ENCODE measurements around the gene KLF13.

Gene KLF13

DNA sequence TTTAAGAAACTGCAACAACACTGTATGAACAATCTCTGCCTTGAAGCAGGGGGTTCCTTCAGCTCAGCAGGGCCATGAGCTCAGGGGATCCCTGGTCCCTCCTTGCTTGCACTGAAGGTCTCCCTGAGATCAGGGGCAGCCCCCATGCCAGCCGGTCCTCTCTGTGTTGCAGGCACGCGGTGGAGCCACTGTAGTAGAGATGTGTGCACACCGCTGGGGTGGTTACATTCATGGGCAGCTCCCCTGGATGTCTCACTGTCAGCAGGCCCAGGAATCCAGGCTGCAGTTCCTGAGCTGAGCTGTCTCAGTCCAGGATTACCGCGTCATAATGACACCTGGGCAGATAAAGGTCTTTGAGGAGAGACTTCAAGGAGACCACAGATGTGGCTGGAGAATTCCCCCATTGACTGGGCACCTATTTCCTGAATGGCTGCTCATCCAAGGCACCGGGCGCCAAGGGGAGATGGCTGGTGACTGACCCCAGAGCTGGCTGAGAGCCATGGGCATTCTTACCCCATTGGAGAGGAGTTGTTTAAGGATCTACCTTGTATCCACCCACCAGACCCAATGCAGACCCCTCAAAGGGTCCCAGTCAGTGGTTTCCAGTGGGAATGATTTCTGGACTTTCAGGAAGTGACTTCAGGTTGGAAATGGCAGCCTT, 10.4 kb upstream of the KLF13 start:
- DNase-seq (ENCODE audit: low spot score), result no peak

DNA sequence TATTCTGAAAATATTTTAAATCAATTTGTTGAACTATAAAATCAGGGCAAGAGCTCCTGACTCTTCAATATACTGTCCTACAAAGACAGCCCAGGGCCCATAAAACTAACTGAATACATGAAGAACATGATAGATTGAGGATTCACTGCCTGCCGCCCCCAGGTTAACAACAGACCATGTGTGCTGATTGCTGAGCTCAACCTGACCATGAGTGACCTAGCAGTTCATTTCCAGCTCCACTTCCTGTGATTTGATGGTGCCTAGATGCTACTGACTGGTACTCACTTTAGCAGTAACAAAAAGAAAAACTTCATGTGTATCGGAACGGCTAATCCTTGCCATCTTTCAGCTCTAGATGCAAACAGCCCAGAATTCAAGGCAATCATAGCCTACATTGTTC, 9.6 kb upstream of the KLF13 start:
- DNase-seq (ENCODE audit: low spot score), result no peak

DNA sequence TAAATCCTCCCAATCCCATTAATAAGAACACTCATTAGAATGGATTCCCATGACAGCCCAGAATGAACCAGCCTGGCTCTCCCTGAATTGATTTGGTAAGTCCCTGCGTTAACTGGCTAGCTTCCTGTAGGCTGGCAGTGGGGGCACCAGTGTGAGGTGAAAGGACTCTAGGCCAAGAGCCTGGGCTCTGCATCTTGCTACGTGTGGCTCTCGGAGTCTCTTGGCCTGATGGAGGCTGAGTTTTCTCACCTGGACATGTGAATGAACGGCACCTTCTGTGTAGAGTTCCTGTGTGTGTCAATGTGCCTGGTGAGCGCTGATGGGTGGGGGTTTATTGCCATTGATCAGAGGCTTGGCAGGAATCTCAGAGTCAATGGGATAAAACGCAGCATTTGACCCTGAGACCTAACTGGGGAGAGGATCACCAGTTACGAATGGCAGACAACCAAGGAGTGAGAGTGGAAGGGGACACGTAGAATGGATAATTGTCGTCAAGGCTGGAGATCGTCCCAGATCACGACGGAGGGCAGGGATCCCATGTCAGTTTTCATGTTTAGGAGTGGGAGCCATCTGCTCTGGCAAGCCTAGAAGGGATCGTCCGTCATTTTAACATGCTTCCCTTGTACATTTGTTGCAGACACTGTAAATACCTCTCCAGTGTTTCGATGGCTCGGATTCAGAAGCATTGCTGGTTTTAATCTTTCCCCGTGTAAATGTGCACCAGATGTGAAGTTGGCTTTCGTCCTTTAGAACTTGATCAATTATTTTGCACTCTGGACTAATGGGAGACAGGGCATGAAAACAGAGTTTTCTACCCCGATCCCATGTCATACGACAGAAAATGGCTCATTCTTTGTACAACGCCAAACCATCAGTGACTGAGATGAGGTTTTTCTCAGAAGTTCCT, 9.0 kb upstream of the KLF13 start:
- DNase-seq (ENCODE audit: low spot score), result peak; percentile 39

DNA sequence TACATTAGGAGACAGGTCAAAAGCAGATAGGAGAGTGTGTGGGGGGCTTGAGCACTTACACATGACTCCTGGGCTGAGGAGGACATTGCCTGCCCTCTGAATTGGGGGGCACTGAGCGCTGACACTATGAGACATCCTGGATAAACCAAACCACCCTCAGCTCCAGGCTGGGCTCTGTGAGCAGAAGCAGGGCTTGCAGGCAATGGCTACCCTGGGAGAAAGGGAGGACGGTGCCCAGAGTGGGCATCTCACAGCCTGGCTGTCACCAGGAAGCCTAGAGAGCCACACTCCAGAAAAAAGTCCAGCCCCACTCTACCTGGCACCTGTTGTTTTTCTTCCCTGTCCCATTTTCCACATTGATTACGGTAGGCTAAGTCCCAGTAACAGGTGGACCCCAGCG, 8.2 kb upstream of the KLF13 start:
- no peak for DNase-seq (ENCODE audit: low spot score)

DNA sequence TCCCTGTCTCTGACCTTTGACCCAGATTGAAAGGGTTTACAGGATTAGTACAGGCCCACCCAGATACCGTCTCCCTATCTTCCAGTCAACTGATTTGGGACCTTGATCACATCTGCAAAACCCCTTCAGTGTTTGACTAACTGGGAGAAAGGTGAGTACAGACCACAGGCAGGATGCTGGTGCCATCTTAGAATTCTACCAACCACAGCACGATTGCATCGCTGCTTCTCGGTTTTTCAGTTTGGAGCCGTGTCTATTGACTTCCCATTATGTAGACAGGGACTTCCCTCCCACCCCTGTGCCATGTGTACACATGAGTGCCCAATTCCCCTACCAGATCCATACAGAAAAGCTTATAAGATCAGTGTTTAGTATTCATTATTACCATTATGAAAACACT, 6.6 kb upstream of the KLF13 start:
- no peak for DNase-seq (ENCODE audit: low spot score)

DNA sequence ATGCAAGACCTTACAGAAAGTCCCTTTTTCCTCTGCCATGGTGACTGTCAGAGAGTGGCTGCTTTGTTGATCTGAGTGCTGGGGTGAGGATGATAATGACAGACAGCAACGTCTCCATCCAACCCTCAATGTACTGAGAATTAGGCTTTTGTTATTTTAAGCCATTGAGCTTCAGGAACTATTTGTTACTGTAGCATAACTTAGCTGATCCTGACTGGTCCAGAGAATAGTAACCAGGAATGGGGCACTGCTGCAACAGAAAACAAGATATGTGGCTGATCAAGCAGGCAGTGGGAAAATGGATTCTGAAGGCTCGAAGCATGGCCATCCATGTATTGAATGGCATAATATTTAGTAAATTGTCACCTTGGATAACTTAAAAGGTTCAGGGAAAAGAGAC, 5.2 kb upstream of the KLF13 start:
- no peak for DNase-seq (ENCODE audit: low spot score)

DNA sequence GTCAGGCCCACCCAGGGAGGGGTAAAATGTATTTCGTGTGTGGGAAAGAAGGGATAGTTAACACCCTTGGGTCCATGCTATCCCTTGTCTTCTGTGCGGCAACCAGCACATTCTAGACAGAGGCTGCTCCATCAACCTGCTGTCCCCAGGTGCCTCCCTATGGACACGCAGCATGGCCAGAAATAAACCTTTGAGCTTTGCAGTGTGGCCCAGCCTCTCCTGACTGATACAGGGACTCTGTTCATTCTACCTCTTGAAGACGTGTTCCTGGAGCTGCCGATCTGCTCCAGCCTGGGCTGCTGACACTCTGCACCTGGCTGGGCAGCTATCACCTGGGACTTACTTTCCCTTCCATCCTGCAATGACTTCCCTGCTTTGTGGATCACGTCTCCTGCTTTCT, 4.1 kb upstream of the KLF13 start:
- DNase-seq (ENCODE audit: low spot score), result no peak

GRCh38 chr15:31323627-31324026, 3.0 kb upstream of the KLF13 start:
- DNase-seq (ENCODE audit: low spot score), result no peak

- no peak for DNase-seq (ENCODE audit: low spot score)
Observed at GRCh38 chr15:31324186-31324585, 2.4 kb upstream of the KLF13 start.

- no peak for DNase-seq (ENCODE audit: low spot score)
Observed at GRCh38 chr15:31324806-31325594, 1.6 kb upstream of the KLF13 start.

DNA sequence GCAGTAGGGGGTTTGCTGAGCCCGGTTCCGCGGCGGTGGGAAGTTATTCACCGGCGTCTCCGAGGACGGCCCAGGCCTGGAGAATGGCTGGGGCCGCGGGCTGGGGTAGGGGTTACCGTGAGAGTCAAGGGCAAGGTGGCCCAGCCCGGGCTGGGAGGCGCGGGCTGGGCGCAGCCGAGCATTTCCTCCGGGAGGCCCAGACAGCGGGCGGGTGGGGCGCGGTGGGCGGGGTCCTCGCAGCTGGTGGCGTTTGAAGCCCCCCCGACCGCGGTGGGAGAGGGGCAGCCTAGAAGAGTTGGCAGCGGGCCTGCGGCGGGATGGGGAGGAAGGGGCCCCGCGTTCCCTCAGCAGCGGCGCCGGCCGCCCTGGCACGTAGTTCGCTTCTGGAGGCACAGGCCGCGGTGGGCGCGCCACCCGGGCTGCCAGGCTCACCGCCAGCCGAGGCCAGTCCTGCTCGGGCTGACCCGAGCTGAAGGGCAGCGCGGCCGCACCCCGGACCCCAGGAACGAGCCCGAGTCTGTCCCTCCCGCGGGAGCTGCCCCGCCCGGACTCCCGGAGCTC, 960 bp upstream of the KLF13 start:
- DNase-seq (ENCODE audit: low spot score), result peak; percentile 71

GRCh38 chr15:31326875-31327668, 437 bp downstream of the KLF13 start:
- peak; percentile 86 for DNase-seq (ENCODE audit: low spot score)

DNA sequence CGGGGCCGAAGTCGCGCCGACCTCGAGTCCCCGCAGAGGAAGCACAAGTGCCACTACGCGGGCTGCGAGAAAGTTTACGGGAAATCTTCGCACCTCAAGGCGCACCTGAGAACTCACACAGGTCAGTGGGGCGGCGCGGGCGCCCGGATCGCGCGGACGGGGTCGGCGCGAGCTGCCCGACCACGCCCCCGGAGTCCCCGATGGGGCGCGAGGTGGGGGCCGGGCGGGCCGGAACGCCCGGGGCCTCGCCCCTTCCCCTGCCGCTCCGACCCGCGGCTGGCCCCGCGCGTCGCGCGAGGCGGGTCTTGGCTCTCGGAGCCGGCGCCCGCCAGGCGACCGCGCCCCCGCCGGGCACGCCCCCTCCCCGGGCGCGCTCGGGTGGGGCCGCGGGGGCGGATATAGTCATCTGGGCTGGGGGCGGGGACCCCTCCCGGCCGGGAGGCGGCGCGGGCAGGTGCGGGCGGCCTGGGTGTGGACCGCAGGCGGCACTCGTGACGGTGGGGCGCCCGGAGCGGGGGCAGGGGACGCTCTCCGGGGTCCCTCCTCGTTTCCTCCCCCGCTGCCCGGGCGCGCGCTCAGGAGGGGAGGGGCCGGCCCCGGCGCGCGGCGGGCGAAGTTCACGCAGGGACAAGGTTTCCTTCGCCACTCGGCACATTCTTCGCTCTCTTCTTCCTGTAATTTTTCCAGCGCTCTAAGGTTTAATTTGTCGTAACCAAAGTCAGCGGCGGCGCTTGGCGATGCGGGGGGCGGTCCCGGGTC, 1.2 kb downstream of the KLF13 start:
- DNase-seq (ENCODE audit: low spot score), result peak; percentile 82

GRCh38 chr15:31328428-31328968, 1.9 kb downstream of the KLF13 start:
- no peak for DNase-seq (ENCODE audit: low spot score)

- DNase-seq (ENCODE audit: low spot score), result no peak
Observed at GRCh38 chr15:31328969-31329639, 2.5 kb downstream of the KLF13 start.

GRCh38 chr15:31329640-31330010, 3.0 kb downstream of the KLF13 start:
- no peak for DNase-seq (ENCODE audit: low spot score)

DNA sequence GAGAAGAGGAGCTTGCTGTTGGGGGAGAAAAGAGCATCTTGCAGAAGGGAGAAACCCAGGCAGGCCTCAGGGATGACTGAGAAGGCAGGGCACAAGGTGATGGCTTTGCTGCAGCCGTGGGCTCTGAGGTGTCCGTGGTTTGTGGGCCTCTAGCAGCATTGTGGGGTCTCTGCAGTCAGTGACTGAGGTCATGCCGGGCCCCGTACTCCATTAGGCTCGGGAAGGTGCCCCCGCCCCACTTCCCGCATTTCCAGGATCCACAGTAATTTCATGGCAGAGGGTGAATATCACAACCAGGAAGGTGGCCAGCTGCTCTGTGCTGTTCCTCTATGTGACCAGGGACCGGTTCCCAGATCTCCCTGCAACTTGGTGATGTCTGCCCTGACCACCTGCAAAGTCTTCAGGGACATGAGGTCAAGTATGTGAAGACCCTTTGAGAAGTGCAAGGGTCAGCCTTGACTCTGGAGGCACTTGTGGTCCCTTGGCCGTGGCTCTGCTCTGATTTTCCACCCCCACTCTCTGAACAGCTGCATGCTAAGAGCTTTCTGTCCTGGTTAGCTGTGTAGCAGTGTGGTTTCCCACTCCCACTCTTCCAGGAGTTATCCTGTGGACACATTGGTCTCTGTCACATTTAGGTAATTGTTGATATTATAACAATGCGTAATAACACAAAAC, 3.6 kb downstream of the KLF13 start:
- DNase-seq (ENCODE audit: low spot score), result no peak

DNA sequence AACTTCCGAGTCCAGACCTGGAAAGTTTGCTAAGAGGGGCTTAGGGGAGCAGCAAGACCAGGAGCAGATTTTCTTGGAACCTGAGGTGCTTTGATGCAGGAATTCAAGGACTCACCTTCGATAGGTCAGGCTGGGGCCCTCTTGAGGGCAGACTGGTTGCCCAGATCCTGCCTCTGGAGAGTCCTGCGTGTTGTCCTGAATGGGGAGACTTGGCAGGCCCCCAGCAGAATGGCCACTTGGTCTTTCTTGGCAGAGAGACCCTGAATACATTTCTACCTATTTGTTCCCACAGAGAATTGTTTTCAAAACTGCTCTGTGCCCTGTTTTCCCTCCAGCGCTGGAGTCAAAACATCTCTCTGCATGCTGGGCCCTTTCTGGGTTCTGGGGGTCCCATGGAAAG, 4.2 kb downstream of the KLF13 start:
- DNase-seq (ENCODE audit: low spot score), result no peak

DNA sequence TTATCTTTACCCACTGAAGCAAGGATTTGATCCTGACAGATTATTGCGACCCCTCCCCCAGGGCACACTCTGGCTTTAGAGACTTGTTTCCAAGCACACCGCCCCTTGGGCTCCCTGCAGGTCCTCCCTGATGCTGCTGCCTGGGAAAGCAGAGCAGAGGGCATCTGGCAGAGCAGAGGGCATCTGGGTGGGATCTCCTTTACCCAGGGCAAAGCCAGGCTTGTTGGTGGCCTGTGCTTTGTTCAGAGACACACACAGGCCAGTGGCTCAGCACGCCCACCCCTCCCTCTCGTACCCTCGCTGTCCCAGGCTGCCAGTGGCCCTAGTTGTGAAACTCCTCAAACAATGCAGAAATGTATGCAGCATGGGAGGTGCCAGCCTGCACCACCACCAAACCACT, 4.8 kb downstream of the KLF13 start:
- DNase-seq (ENCODE audit: low spot score), result no peak

Measured in GM03348 (cell line).